GM18870 (cell line): ENCODE measurements around the gene RGS1.

Source experiments
- ATAC-seq: cut with Tn5 transposase; IDR thresholded peaks from one replicate; pipeline ENCODE4 v1.9.1; 2021; ENCODE audit warnings: moderate library complexity; ENCODE audit not compliant: unreplicated experiment

The RGS1 gene

GRCh38 chr1:192575499-192576189 is at the start of gene RGS1:
TSS of gene RGS1 (plus strand) at chr1:192575773. CDS start at chr1:192575793, 20 bp downstream.
- ATAC-seq = peak; percentile 90

- ATAC-seq = no peak
Observed at GRCh38 chr1:192527111-192527795, 48.3 kb upstream of the RGS1 start.

- ATAC-seq = no peak
Observed at GRCh38 chr1:192527950-192528349, 47.6 kb upstream of the RGS1 start.

- no peak for ATAC-seq
Observed at GRCh38 chr1:192529031-192529755, 46.4 kb upstream of the RGS1 start.

GRCh38 chr1:192529811-192530210 is 45.8 kb upstream of the RGS1 start:
- no peak for ATAC-seq

GRCh38 chr1:192530254-192530653 is 45.3 kb upstream of the RGS1 start:
- ATAC-seq = peak; percentile 98

- ATAC-seq = peak; percentile 56
Observed at GRCh38 chr1:192531037-192531703, 44.4 kb upstream of the RGS1 start.

GRCh38 chr1:192534666-192535065 is 40.9 kb upstream of the RGS1 start:
- no peak for ATAC-seq

GRCh38 chr1:192535916-192536664 is 39.5 kb upstream of the RGS1 start:
- no peak for ATAC-seq

- peak; percentile 89 for ATAC-seq
Observed at GRCh38 chr1:192538407-192539296, 36.9 kb upstream of the RGS1 start.

GRCh38 chr1:192539297-192540092 is 36.1 kb upstream of the RGS1 start:
- ATAC-seq = no peak

GRCh38 chr1:192543445-192543844 is 32.1 kb upstream of the RGS1 start:
- ATAC-seq = no peak

- ATAC-seq = peak; percentile 45
Observed at GRCh38 chr1:192545896-192546521, 29.6 kb upstream of the RGS1 start.

GRCh38 chr1:192546596-192547190 is 28.9 kb upstream of the RGS1 start:
- no peak for ATAC-seq

- ATAC-seq = no peak
Observed at GRCh38 chr1:192547501-192547900, 28.1 kb upstream of the RGS1 start.

- ATAC-seq = no peak
Observed at GRCh38 chr1:192549937-192550336, 25.6 kb upstream of the RGS1 start.

- peak; percentile 63 for ATAC-seq
Observed at GRCh38 chr1:192550922-192551534, 24.5 kb upstream of the RGS1 start.
